Measurements from ENCODE around the gene GNL3.
A peak's percentile ranks its signal among the peaks of the same experiment; 100 is the strongest.

Gene GNL3

GRCh38 chr3:52695798-52696671 is 10.2 kb downstream of the GNL3 start:
- peaks cover 75% of the 10 kb centered on the region for H3K36me3 ChIP-seq (ENCODE audit: insufficient read depth, low read length)
- no peak overlapping the region for H3K4me3 ChIP-seq (ENCODE audit: low read length)
- H3K27me3 ChIP-seq (ENCODE audit: insufficient read depth, low read length), result no peaks in the 10 kb centered on the region
- no peak overlapping the region for H2AFZ ChIP-seq (ENCODE audit: low read depth, low read length)
- H3K9me3 ChIP-seq (ENCODE audit: low read length), result no peaks in the 10 kb centered on the region
- H3K4me1 ChIP-seq (ENCODE audit: insufficient read depth, low read length), result no peaks in the 10 kb centered on the region

DNA sequence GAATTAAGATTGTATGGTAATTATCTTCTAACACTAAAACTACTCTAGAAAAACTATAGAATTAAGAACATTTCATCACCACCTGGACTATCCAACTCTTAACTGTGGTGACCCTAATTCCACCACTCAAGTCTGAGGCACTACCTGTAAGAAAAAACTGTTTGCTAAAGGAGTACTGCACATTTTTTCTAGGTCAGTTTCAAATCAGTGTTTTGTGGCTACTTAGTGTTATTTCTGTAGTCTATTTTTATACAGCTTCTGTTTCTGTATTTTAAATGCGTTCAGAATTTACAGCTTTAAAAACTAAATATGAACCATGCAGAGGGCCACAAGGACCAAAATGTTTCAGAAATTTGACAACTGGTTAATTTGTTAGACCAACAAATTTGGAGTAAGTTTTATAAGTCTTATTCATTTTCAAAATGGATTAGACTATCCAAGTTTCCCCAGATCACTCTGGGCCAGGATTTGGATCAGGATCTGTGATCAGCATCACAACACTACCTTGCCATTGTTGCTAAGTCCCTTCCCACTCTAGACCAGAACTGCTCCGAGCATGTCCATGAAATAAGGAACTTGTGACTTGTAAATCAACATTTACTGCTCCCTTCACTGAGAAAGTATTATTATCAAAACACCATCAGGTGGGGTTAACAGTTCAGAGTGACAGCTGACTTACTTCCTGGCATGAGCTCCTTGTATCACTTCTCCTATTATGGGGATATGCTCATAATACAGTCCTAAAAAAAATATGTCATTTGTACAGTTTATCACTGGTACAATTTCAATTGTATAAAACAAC is 11.2 kb downstream of the GNL3 start:
- Histone ChIP-seq H3K36me3 (ENCODE audit: insufficient read depth, low read length) (peaks cover 67% of the 10 kb centered on the region), H3K9me3 (ENCODE audit: low read length) (no peaks in the 10 kb centered on the region), H3K27me3 (ENCODE audit: insufficient read depth, low read length) (no peaks in the 10 kb centered on the region), H3K4me1 (ENCODE audit: insufficient read depth, low read length) (no peaks in the 10 kb centered on the region), H3K4me3 (ENCODE audit: low read length) (no peak overlapping the region), H2AFZ (ENCODE audit: low read depth, low read length) (no peak overlapping the region)

GRCh38 chr3:52697632-52697965 is 11.8 kb downstream of the GNL3 start:
- no peak overlapping the region for H3K4me3 ChIP-seq (ENCODE audit: low read length)
- H3K9me3 ChIP-seq (ENCODE audit: low read length), result no peaks in the 10 kb centered on the region
- H3K27me3 ChIP-seq (ENCODE audit: insufficient read depth, low read length), result no peaks in the 10 kb centered on the region
- peaks cover 61% of the 10 kb centered on the region for H3K36me3 ChIP-seq (ENCODE audit: insufficient read depth, low read length)
- no peak overlapping the region for H2AFZ ChIP-seq (ENCODE audit: low read depth, low read length)
- H3K4me1 ChIP-seq (ENCODE audit: insufficient read depth, low read length), result no peaks in the 10 kb centered on the region

- Histone ChIP-seq H3K9me3 (ENCODE audit: low read length) (no peaks in the 10 kb centered on the region), H3K4me1 (ENCODE audit: insufficient read depth, low read length) (peaks cover 27% of the 10 kb centered on the region), H2AFZ (ENCODE audit: low read depth, low read length) (no peak overlapping the region), H3K36me3 (ENCODE audit: insufficient read depth, low read length) (peaks cover 19% of the 10 kb centered on the region), H3K27me3 (ENCODE audit: insufficient read depth, low read length) (no peaks in the 10 kb centered on the region), H3K4me3 (ENCODE audit: low read length) (no peak overlapping the region)
These were observed 17.5 kb downstream of the GNL3 start for GRCh38 chr3:52703341-52703740.

DNA sequence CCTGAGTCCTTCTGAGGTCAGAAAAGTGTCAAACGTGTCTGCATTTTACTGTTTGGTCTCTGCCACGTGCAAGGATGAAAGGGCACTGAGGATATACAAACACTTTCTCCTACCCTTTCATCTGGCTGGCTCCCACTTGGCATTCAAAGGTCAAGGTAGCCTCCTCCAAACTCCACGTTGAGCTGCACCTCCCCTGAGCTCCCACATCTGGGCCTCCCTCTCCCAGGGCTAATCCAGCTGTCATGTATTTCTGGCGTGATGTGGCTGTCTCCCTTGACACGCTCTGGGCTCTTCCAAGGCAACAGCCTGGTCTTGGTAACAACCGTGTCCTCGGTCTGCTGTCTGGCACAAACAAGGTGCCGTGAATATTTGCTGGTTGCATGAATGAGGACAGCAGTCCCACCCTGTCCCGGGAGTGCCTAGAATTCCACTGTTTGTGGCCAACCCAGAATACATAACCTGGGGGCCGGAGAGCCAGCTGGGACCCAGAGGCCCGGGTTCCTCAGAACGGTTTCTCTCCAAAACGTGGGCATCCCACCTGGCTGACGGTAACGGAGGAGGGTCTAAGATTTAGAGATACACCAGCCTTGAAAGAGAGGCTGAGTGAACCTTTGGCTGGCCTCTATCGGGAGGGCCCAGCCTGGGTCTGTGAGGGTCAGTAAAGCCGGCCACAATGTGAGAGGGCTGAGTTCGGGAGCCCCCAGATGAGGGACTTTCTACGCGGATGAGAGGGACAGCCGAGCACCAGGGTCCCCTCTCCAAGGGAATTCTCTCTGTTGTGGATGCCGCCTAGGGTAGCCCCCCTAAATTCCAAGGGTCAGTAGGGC is 19.0 kb downstream of the GNL3 start:
- peaks cover 24% of the 10 kb centered on the region for H3K36me3 ChIP-seq (ENCODE audit: insufficient read depth, low read length)
- H3K4me3 ChIP-seq (ENCODE audit: low read length), result peak overlapping the region; percentile 80
- H3K4me1 ChIP-seq (ENCODE audit: insufficient read depth, low read length), result peaks cover 27% of the 10 kb centered on the region
- no peaks in the 10 kb centered on the region for H3K9me3 ChIP-seq (ENCODE audit: low read length)
- peak overlapping the region; percentile 77 for H2AFZ ChIP-seq (ENCODE audit: low read depth, low read length)
- H3K27me3 ChIP-seq (ENCODE audit: insufficient read depth, low read length), result no peaks in the 10 kb centered on the region

DNA sequence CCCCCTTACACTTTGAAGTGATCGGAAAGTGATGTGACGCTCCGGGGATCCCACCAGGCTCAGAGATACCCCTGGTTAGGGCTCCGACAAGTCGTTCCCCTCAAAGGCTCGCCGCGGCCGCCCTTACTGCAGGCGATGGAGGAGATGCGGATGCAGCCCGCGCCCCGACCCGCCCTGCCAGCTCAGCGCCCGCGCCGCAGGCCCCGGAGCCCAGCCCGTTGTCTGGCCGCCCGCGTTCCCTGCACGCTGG is 19.5 kb downstream of the GNL3 start:
- H3K4me1 ChIP-seq (ENCODE audit: insufficient read depth, low read length), result peaks cover 27% of the 10 kb centered on the region
- H3K36me3 ChIP-seq (ENCODE audit: insufficient read depth, low read length), result peaks cover 23% of the 10 kb centered on the region
- H3K4me3 ChIP-seq (ENCODE audit: low read length), result peak overlapping the region; percentile 80
- peak overlapping the region; percentile 77 for H2AFZ ChIP-seq (ENCODE audit: low read depth, low read length)
- H3K9me3 ChIP-seq (ENCODE audit: low read length), result no peaks in the 10 kb centered on the region
- no peaks in the 10 kb centered on the region for H3K27me3 ChIP-seq (ENCODE audit: insufficient read depth, low read length)

GRCh38 chr3:52705688-52706686 is 20.2 kb downstream of the GNL3 start, which contains the start of the genes GLT8D1 and SPCS1:
Gene GLT8D1 (minus strand): TSS chr3:52705791. CDS start chr3:52700460, 5,331 bp downstream.
Gene SPCS1 (plus strand): TSS chr3:52706106. CDS start chr3:52706247, 141 bp downstream.
- peaks cover 25% of the 10 kb centered on the region for H3K36me3 ChIP-seq (ENCODE audit: insufficient read depth, low read length)
- H3K4me3 ChIP-seq (ENCODE audit: low read length), result peak within 1 kb of the TSS; percentile 80
- H3K9me3 ChIP-seq (ENCODE audit: low read length), result no peaks in the 10 kb centered on the region
- H2AFZ ChIP-seq (ENCODE audit: low read depth, low read length), result peak within 1 kb of the TSS; percentile 77
- H3K4me1 ChIP-seq (ENCODE audit: insufficient read depth, low read length), result peaks cover 27% of the 10 kb centered on the region
- H3K27me3 ChIP-seq (ENCODE audit: insufficient read depth, low read length), result no peaks in the 10 kb centered on the region

GRCh38 chr3:52707585-52707984 is 21.8 kb downstream of the GNL3 start:
- Histone ChIP-seq H3K9me3 (ENCODE audit: low read length) (peaks cover under 1% of the 10 kb centered on the region), H3K4me1 (ENCODE audit: insufficient read depth, low read length) (peaks cover 27% of the 10 kb centered on the region), H2AFZ (ENCODE audit: low read depth, low read length) (no peak overlapping the region), H3K36me3 (ENCODE audit: insufficient read depth, low read length) (peaks cover 35% of the 10 kb centered on the region), H3K4me3 (ENCODE audit: low read length) (peak overlapping the region; percentile 80), H3K27me3 (ENCODE audit: insufficient read depth, low read length) (no peaks in the 10 kb centered on the region)

DNA sequence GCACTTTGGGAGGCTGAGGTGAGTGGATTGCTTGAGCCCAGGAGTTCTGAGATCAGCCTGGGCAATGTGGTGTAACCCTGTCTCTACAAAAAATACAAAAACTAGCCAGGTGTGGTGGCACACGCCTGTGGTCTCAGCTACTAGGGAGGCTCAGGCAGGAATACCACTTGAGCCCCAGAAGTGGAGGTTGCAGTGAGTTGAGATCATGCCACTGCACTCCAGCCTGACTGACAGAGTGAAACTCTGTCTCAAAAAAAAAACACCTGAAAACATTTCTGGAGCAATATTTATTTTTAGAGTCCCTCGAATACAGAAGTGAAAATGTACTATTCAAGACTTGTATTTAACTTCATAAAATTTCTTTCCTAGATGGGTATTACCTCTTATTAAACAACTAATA is 24.7 kb downstream of the GNL3 start:
- H3K36me3 ChIP-seq (ENCODE audit: insufficient read depth, low read length), result peaks cover 44% of the 10 kb centered on the region
- H3K4me1 ChIP-seq (ENCODE audit: insufficient read depth, low read length), result peaks cover 15% of the 10 kb centered on the region
- no peaks in the 10 kb centered on the region for H3K27me3 ChIP-seq (ENCODE audit: insufficient read depth, low read length)
- no peak overlapping the region for H2AFZ ChIP-seq (ENCODE audit: low read depth, low read length)
- peaks cover 3% of the 10 kb centered on the region for H3K9me3 ChIP-seq (ENCODE audit: low read length)
- no peak overlapping the region for H3K4me3 ChIP-seq (ENCODE audit: low read length)

- Histone ChIP-seq H3K4me1 (ENCODE audit: insufficient read depth, low read length) (peaks cover 2% of the 10 kb centered on the region), H3K4me3 (ENCODE audit: low read length) (no peak overlapping the region), H3K9me3 (ENCODE audit: low read length) (peaks cover 3% of the 10 kb centered on the region), H3K36me3 (ENCODE audit: insufficient read depth, low read length) (peaks cover 51% of the 10 kb centered on the region), H2AFZ (ENCODE audit: low read depth, low read length) (no peak overlapping the region), H3K27me3 (ENCODE audit: insufficient read depth, low read length) (no peaks in the 10 kb centered on the region)
These were observed 26.7 kb downstream of the GNL3 start for GRCh38 chr3:52712291-52713212.

All from neuron (in vitro differentiated cells).